HG02884 (cell line): ENCODE measurements around the gene METTL4.

Source experiments
- ATAC-seq: cut with Tn5 transposase; IDR thresholded peaks from one replicate; pipeline ENCODE4 v1.9.1; 2021; ENCODE audit warnings: mild to moderate bottlenecking, moderate library complexity; ENCODE audit not compliant: unreplicated experiment

Gene METTL4

GRCh38 chr18:2571200-2572170 is at the start of gene METTL4, which contains the start of gene NDC80:
TSS of gene METTL4 (minus strand) at chr18:2571505. CDS start at chr18:2567216, 4,289 bp downstream.
TSS of gene NDC80 (plus strand) at chr18:2571557. CDS start at chr18:2572986, 1,429 bp downstream.
- peak; percentile 60 for ATAC-seq

- no peak for ATAC-seq
Observed at GRCh38 chr18:2618009-2618408, 46.7 kb upstream of the METTL4 start.

GRCh38 chr18:2617401-2617998 is 46.2 kb upstream of the METTL4 start:
- no peak for ATAC-seq

- no peak for ATAC-seq
Observed at GRCh38 chr18:2612996-2613395, 41.7 kb upstream of the METTL4 start.

GRCh38 chr18:2610549-2610948 is 39.2 kb upstream of the METTL4 start:
- ATAC-seq, result no peak

- no peak for ATAC-seq
Observed at GRCh38 chr18:2609604-2610003, 38.3 kb upstream of the METTL4 start.

GRCh38 chr18:2606335-2606734 is 35.0 kb upstream of the METTL4 start:
- no peak for ATAC-seq

- no peak for ATAC-seq
Observed at GRCh38 chr18:2602844-2603243, 31.5 kb upstream of the METTL4 start.

GRCh38 chr18:2597639-2598038 is 26.3 kb upstream of the METTL4 start:
- no peak for ATAC-seq

GRCh38 chr18:2590303-2590702 is 19.0 kb upstream of the METTL4 start:
- ATAC-seq, result no peak

GRCh38 chr18:2589345-2590068 is 18.2 kb upstream of the METTL4 start:
- no peak for ATAC-seq

- no peak for ATAC-seq
Observed at GRCh38 chr18:2588666-2589344, 17.5 kb upstream of the METTL4 start.

GRCh38 chr18:2587788-2588187 is 16.5 kb upstream of the METTL4 start:
- ATAC-seq, result no peak

GRCh38 chr18:2573408-2573807 is 2.1 kb upstream of the METTL4 start:
- ATAC-seq, result no peak

- ATAC-seq, result no peak
Observed at GRCh38 chr18:2572892-2573291, 1.6 kb upstream of the METTL4 start.

- ATAC-seq, result peak; percentile 5
Observed at GRCh38 chr18:2572171-2572569, 865 bp upstream of the METTL4 start.

- ATAC-seq, result peak; percentile 60
Observed at GRCh38 chr18:2570772-2571199, 519 bp downstream of the METTL4 start.

GRCh38 chr18:2569338-2570207 is 1.7 kb downstream of the METTL4 start:
- no peak for ATAC-seq

- no peak for ATAC-seq
Observed at GRCh38 chr18:2568605-2569004, 2.7 kb downstream of the METTL4 start.

GRCh38 chr18:2568129-2568528 is 3.2 kb downstream of the METTL4 start:
- no peak for ATAC-seq
